Measurements from ENCODE around the gene ITGA11.

Gene ITGA11

GRCh38 chr15:68325726-68326125, 106.2 kb downstream of the ITGA11 start:
- DNase-seq, result no peak

- no peak for DNase-seq
Measured at GRCh38 chr15:68322796-68323195, 109.2 kb downstream of the ITGA11 start.

GRCh38 chr15:68321229-68321628, 110.7 kb downstream of the ITGA11 start:
- DNase-seq, result no peak

- no peak for DNase-seq
Measured at GRCh38 chr15:68319997-68320396, 112.0 kb downstream of the ITGA11 start.

DNA sequence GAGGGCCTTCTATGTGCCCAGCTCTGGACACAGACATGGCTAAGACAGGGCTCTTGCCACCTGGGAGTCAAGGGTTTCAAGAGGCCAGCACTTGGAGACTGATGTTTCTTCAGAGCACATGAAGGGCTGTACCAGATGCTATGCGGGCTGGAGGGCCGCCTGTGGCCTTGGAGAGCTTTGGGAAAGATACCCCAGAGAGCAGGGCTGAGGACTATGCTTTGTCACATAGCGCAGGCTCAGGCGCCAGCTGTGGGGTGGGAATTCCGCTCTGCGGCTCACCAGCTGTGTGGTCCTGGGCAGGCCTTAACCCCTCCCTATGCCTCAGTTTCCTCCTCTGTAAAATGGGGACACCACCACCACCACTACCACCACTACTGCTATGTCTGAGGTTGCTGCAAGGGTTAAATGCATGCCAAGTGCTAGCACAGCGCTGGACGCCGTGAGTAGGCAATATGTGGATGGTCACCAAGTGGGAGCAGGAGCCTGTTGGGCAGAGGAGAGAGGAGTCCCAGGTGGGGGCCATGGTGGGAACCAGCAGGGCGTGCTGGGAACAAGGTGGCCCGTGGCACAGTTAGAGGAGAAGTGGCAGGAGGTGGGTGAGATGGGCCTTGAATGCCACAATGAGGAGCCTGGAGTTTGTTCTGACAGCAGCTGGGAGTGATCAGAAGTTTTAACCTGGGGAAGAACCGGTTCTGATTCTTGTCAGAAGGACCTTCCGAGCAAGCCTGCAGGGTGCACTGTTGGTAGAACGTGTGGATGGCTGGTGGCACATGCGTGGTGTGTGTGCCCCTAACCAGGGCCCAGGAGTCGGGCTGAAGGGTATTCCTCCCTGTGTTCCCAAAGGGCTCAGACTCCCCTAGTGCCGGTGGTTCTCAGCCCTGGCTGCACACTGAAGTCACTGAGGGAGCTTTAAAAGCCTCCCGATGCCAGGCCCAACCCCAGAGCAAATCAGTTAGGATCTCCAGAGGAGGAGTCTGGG, 112.7 kb downstream of the ITGA11 start:
- no peak for DNase-seq

- DNase-seq, result no peak
Measured at GRCh38 chr15:68318008-68318835, 113.7 kb downstream of the ITGA11 start.

DNA sequence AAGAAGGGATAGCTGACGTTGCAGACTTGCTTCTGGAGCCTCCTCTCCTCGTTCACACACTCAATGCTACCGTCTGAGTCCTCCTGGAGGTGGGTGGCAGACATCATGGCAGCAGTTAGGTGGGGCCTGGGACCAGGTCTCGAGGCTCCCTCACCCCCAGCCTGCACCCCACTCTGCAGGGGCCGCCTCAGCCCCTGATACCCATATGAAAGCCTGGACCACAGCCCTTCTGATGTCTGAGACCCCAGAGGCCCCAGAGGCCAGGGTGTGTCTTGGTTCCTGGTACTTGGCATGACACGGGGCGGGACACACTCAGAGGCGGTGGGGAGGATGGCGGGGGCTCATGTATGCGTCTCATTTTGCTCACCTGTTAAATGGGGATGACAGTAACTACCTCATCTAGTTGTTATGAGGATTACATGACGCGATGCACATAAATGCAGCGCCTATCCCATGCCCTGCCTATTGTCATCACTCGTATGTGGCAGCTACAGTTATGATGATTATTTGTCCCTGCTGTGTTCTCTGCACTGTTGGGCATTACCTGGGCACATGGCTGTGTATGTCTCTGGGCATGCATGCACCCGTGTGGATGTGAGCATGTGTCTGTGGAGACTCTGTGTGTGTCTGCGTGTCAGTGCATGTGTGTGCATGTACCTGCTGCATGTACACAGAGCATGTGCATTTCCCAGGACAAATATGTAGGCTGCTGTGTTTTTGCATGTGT, 114.5 kb downstream of the ITGA11 start:
- DNase-seq, result no peak

- no peak for DNase-seq
Measured at GRCh38 chr15:68316061-68316804, 115.7 kb downstream of the ITGA11 start.

- DNase-seq, result no peak
Measured at GRCh38 chr15:68315495-68316031, 116.4 kb downstream of the ITGA11 start.

DNA sequence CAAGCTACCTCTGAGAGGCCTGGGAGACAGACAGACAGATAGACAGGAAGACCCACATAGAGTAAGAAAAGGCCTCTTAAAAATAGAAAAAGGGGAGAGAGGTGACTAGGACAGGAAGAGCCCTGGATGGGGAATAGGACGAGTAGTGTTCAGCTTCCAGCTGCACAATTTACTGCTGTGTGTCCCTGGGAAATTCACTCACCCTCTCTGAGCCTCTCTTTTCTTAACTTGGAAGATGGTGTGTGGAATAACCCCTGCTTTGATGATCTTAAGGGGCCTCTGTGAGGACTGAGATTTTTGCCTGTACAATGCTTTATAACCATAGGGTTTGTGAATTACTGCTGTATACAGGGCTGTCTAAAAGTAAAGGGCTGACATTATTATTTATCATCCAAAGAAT, 116.9 kb downstream of the ITGA11 start:
- DNase-seq, result no peak

- DNase-seq, result no peak
Measured at GRCh38 chr15:68314563-68314962, 117.4 kb downstream of the ITGA11 start.

- DNase-seq, result no peak
Measured at GRCh38 chr15:68313501-68314410, 118.2 kb downstream of the ITGA11 start.

DNA sequence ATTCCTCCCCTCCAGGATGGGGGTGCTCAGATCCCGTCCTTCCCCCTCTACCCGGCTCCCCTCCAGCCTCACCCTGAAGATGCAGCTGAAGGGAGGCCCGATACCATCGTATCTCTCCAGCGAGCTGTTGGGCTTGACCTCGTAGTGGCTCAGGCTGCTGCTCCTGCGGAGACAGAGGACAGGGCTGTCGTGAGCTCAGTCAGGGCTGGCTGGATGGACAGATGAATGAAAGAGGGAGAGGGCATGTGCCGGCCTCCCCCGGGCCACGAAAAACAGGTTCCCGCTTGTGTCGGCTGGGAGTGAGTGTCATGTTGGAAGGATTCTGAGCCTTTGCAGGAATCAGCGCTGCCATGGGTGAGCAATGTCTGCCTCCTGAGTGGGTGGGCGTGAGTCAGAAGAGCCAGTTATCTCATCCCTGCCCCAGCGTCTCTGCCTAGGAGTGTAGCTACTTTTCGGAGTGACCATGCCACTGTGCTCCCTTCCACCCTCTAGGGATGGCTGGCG, 119.2 kb downstream of the ITGA11 start:
- no peak for DNase-seq

- DNase-seq, result no peak
Measured at GRCh38 chr15:68311859-68312557, 120.0 kb downstream of the ITGA11 start.

DNA sequence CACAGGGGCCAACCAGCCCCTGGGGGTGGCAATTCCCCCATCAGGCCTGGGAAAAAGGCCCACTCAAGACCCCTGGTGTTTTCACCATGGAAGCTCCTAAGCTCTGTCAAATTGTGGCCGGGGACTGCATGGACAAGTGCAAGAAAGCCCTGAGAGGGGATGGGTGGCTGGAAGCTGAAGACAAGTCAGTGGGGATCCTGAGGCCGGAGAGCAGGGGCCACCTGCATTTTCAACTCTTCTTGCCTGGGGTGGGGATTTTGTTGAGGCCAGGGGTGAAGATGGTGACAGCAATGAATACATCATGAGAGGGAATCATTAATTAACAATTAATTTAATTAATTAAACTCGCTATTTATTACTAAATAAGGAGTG, 120.5 kb downstream of the ITGA11 start:
- DNase-seq, result no peak

DNA sequence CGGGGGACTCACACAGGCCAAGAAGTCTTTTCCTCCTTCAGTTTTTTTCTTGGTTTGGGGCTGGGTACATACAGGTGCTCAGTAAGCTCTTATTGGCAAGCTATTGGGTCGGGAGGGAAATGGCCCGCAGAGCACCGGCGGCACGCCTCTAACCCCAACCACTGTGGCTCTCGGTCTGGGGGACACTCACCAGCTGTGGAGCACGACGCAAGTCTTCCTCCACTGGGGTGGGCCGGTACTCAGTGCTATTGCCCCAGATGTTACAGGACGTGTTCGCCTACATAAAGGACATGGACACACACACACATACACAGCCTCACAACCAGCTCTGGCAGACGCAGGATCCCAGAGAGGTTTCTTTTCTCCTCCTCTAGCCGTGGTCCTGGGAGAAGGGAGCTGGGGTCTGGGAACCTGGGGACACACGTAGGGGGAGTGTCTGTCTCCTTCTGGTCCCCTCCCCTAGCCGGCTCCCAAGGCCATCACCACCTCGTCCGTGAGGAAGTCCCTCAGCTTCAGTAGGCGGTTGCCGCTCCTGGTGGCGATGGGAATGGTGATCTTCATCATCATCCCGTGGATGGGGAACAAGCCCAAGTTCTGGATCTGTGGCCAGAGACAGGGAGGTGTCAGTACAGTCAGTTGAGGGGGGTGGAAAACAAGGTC, 121.0 kb downstream of the ITGA11 start:
- no peak for DNase-seq

DNA sequence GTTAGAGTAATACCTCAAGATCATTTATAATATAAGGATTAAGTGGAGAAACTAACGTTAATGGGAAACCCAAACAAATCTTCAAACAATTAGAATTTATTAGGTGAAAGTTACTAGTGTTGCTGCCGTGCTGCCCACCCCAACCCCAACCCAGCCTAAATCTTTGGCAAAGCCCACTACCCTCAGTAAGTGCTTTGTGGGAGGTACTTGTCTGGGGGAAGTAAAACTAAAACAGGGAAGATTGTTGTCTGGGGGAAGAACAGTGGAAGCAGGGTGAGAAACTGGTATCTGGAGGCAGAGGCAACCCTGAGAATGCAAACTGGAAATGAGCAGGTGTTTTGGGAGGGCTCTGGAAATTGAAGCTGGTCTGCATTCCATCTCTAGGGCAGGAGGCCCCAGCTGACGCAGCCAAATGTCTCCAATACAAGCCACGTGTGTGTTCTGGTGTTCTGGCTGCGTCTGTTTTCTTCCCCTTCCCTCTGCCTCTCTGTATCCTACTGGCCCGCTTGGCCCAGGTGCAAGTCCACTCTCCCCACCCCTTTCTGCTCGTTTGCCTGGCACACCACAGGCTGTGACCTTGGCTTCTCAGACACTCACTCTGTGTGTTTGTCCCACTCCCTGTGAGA, 121.7 kb downstream of the ITGA11 start:
- no peak for DNase-seq

GRCh38 chr15:68309024-68309423, 122.9 kb downstream of the ITGA11 start:
- DNase-seq, result no peak
